HG02610 (cell line): ENCODE measurements around the gene DGKI.
"Not testable (repeated sequence)": the region's sequence is repeated elsewhere in the genome, so short reads cannot be mapped to it uniquely, and the experiment has no call there.

Experiments
- ATAC-seq: cut with Tn5 transposase; IDR thresholded peaks from one replicate; pipeline ENCODE4 v1.9.1; 2021; ENCODE audit warnings: mild to moderate bottlenecking, moderate library complexity; ENCODE audit not compliant: unreplicated experiment

DGKI gene

GRCh38 chr7:137836541-137836940, 10.2 kb downstream of the DGKI start:
- no peak for ATAC-seq

- ATAC-seq, result no peak
Measured at GRCh38 chr7:137836113-137836509, 10.7 kb downstream of the DGKI start.

GRCh38 chr7:137835486-137836112, 11.2 kb downstream of the DGKI start:
- no peak for ATAC-seq

GRCh38 chr7:137834552-137834951, 12.2 kb downstream of the DGKI start:
- ATAC-seq, result no peak

GRCh38 chr7:137832990-137833389, 13.8 kb downstream of the DGKI start:
- not testable (repeated sequence) for ATAC-seq

- no peak for ATAC-seq
Measured at GRCh38 chr7:137832382-137832781, 14.4 kb downstream of the DGKI start.

- not testable (repeated sequence) for ATAC-seq
Measured at GRCh38 chr7:137831555-137831954, 15.2 kb downstream of the DGKI start.

- ATAC-seq, result no peak
Measured at GRCh38 chr7:137829337-137829992, 17.3 kb downstream of the DGKI start.

GRCh38 chr7:137828456-137828855, 18.3 kb downstream of the DGKI start:
- ATAC-seq, result no peak

GRCh38 chr7:137825489-137825888, 21.3 kb downstream of the DGKI start:
- ATAC-seq, result no peak

GRCh38 chr7:137820677-137821420, 25.9 kb downstream of the DGKI start:
- ATAC-seq, result peak; percentile 69

- no peak for ATAC-seq
Measured at GRCh38 chr7:137820156-137820555, 26.6 kb downstream of the DGKI start.

GRCh38 chr7:137818036-137818435, 28.7 kb downstream of the DGKI start:
- peak; percentile 34 for ATAC-seq

GRCh38 chr7:137816696-137817320, 30.0 kb downstream of the DGKI start:
- no peak for ATAC-seq

- ATAC-seq, result no peak
Measured at GRCh38 chr7:137813541-137813940, 33.2 kb downstream of the DGKI start.

GRCh38 chr7:137810248-137810647, 36.5 kb downstream of the DGKI start:
- no peak for ATAC-seq

- ATAC-seq, result peak; percentile 60
Measured at GRCh38 chr7:137804836-137805235, 41.9 kb downstream of the DGKI start.

GRCh38 chr7:137801491-137801890, 45.3 kb downstream of the DGKI start:
- no peak for ATAC-seq

- no peak for ATAC-seq
Measured at GRCh38 chr7:137801003-137801402, 45.8 kb downstream of the DGKI start.

GRCh38 chr7:137798073-137798763, 48.6 kb downstream of the DGKI start:
- ATAC-seq, result peak; percentile 96

- no peak for ATAC-seq
Measured at GRCh38 chr7:137795211-137795610, 51.6 kb downstream of the DGKI start.
